HG03196 (cell line): ENCODE results near the gene IRF9.

Experiments
- ATAC-seq: cut with Tn5 transposase; IDR thresholded peaks from one replicate; pipeline ENCODE4 v1.9.1; 2021; ENCODE audit not compliant: unreplicated experiment

Gene IRF9, protein sequence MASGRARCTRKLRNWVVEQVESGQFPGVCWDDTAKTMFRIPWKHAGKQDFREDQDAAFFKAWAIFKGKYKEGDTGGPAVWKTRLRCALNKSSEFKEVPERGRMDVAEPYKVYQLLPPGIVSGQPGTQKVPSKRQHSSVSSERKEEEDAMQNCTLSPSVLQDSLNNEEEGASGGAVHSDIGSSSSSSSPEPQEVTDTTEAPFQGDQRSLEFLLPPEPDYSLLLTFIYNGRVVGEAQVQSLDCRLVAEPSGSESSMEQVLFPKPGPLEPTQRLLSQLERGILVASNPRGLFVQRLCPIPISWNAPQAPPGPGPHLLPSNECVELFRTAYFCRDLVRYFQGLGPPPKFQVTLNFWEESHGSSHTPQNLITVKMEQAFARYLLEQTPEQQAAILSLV

DNA sequence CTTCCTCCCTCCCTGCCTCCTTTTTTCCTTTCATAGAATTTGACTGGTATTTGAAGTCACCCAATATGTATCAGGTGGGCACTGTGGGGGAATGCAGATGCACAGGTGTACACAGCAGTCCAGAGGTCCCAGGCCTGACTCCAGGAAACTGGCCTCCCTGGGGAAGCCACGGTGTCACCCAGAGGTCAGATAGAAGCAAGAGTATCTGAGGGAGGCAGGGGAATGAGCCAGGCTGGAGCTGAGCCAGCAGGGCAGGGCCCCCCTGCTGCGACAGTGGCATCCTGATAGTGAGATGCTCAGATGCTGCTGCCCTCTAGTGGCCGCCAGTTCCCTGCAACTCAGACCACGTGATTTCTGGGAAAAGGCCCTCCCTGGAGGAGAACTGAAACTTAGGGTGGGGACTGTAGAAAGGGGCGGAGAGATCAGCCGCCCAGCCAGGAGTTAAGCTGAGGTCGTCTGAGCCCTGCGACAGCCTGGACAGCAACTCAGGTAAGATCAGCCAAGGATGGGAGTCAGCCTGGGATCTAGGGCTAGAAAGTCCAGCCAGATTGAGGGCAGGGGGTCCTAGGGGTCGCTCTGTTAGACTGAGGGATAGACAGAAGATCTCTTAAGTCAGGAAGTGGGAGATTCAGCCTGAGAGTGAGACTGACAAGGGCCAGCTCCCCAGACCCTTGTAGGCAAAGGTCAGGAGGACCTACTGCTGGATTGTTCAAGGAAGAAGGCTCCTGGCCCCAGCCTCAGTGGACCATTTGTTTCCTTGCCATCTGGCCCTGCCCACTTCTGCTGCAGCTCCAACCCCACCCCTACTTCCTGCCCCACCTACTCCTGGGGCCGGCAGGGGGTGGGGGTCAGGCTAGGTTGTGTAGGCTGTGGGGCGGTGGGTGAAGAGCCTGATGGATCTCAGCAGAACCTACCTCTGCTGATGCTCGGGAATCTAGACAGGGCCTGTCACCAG is at the start of gene IRF9:
TSS of gene IRF9 (plus strand) at position 416 of the 955 bp plus-strand sequence. CDS start 880 bp downstream, outside the sequence.
- peak; percentile 74 for ATAC-seq

DNA sequence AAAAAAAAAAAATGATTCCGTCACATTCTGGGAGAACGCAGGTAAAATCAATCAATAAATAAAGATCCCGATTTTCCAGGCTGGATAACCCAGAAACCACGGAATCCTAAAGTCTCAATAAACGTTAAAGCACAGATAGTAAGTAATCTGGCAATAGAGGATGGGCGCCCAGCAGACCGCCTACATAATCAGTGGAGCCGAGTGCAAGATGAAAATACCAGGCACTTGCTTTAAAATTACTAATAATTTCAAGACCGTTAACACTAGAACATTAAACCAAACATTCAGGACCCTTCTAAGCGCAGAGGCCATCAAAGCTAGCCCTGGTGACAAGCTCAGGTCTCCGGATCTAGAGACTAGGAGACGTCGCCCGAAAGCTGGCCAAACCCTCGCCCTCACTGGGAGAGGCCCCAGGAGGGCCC is 47.7 kb upstream of the IRF9 start:
- no peak for ATAC-seq

DNA sequence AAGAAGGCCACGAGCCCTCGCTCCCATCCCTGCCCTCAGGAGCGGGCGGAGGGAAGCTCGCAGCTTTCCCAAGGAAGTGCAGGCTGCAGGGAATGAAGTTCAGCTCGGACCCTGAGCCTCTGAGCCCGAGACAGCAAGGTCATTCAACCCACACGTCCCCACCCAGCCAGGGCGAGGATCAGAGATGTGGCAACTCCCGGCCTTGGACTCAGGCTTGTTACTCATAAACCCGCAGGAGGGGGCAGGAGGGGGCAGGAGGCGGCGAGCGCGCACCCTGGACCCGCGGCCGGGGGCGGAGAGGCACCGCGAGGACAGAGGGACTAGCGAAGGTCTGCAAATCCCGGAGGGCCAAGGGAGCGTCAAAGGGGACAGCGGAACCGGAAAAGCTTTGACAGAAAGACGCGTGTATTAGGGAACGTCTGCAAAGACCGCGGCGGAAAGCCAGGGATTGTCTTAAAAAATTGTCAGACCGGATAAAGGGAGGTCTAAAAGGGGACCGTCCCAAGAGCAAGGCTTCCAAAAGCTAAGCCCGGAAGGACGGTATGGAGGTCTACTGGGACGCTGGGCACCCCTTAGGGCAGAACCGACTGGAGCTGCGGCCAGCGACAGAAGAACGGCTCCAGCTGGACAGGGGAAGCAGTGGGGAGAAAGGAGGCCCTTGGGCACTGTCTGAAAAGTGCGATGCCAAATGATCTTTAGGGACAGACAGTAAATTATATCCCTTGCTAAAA is 47.1 kb upstream of the IRF9 start:
- peak; percentile 34 for ATAC-seq

DNA sequence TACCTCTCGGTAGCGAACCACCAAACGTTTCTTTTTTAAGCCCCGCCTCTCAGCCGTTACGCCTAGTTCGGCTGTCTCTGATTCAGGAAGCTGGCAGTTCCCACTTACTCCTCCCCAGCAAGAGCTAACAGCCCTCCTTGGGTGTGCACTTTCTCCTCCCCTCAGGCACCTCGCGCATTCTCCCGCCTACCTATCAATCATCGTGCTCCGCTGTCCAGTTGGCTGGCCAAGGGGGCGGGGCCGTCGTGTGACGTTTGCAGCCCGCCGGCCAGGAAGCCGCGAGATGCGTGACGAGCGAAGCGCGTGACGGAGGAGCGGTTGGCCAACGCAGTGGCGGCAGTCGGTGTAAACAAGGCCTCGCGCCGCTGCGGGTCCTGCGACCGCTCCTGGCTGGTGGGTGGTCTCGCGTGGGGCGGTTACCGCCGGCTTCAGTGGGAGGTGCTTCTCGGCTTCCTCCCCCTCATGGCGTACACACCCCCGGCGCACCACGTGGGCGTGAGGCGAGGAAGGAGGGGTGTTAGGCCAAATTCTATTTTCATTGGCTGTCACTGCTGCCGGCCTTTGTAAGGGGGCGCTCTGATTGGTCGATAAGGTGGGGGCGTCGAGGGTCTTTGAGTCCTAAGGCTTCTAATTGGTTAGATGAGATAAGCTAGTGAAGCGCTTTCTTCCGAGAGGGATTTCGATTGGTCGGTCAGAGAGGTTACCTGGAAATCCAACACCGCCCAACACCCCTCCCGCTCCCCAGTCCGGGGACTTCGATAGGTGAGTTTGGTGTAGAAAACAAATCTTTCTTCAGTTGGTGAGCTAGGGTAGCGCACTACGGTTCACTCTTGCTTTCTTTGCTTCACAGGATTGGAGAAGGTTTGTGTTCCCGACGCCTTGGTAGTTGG is 46.3 kb upstream of the IRF9 start, which contains the start of the genes DCAF11 and NRL:
TSS of gene DCAF11 (plus strand) at position 246 of the 890 bp plus-strand sequence. CDS start 818 bp downstream, outside the sequence.
TSS of gene NRL (minus strand) at position 418 of the 890 bp plus-strand sequence. CDS start 32,101 bp downstream, outside the sequence.
- ATAC-seq, result peak; percentile 80

DNA sequence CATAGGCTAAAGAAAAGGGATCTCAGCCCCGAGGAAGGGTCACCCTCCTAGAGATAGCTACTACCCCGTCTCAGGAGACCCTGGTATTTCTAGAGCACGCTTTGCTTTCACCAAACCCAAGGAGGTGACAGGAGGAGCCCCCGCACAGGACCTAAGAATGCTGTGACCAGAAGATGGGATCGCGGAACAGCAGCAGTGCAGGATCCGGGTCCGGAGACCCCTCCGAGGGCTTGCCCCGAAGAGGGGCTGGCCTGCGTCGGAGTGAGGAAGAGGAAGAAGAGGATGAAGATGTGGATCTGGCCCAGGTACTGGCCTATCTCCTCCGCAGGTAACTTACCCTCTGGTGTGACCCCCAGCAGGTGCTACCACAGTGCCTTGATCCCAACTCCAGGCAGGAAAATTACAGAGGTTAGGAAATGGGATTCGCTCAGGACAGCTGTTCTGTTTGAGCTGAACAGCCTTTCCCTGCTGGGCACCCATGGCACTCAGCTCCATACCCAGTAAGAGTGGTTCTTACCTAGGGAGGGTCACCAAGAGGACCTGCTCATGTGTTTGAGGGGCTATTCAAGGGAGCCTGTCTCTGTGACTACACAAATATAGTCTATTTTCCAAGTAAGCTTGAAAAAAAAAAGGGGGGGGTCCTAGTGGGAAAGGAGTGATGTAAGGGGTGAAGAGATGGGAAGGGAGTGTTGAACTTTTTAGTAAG is 45.5 kb upstream of the IRF9 start:
- no peak for ATAC-seq

DNA sequence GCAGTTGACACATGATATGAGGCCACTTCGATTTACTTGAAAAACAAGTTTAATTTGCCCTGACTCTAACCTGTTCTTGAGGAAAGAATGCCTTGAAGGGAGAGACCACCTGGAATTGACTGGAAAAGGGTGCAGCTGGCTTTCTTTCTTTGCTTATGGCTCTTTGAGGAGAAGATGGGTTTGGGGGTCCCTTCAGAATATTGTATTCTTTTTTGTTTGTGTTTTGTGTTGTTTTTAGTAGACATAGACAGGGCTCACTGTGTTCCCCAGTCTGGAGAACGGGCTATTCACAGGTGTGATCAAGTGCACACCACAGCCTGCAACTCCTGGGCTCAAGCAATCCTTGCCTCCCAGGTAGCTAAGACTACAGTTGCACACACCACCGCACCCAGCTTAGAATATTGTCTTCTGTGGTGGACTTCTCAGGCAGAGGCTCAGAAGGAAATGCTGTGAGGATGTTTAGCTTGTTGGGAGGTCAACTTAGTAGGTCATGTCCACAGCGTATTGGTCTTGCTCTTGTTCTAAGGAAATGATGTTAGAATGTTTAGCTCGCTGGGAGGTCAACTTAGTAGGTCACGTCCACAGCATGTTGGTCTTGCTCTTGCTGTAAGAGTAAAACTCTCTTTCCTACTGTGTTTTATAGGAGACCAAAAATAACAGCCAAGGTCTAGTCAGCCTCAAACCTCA is 44.8 kb upstream of the IRF9 start:
- ATAC-seq, result no peak

DNA sequence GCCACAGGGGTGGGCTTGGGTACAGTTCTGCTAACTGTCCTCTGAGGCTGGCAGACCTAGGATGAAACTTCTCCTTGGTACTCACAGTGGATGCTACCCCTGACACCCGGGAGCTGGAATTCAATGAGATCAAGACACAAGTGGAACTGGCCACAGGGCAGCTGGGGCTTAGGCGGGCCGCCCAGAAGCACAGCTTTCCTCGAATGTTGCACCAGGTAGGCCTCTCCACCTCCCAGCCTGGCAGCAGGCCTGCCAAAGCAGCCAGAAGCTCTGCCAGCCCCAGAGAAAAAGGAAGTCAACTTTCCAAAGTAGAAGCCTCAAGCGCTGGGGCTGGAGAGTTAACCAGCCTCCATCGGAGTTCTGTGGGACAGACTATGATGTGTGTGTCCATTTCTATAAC is 43.9 kb upstream of the IRF9 start:
- no peak for ATAC-seq

DNA sequence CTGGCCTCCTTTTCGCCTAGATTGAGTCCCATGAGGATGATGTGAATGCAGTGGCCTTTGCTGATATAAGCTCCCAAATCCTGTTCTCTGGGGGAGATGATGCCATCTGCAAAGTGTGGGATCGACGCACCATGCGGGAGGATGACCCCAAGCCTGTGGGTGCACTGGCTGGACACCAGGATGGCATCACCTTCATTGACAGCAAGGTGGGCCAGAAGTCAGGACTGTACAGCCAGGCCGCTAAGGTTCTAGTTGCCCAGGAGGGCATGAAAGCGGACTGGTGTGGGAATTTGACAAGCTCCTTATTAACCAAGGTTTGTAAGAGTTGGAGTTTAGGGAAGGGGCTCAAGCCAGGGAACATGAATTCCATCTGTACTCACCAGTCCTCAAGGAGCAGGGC is 41.4 kb upstream of the IRF9 start:
- ATAC-seq, result no peak

DNA sequence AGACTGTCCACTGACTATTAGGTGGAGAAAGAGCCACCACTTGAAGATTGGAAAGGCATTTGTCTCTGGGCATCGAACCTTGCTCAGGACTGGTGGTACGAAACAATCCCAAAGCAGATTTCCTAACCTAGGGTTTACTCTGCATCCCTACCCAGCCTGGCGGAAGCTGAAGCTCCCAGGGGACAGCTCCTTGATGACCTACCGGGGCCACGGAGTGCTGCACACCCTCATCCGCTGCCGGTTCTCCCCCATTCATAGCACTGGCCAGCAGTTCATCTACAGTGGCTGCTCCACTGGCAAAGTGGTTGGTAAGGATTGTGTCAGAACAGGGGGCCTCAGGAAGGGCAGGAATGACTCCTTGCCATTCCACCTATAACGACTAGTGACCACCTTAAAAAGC is 39.9 kb upstream of the IRF9 start:
- no peak for ATAC-seq

DNA sequence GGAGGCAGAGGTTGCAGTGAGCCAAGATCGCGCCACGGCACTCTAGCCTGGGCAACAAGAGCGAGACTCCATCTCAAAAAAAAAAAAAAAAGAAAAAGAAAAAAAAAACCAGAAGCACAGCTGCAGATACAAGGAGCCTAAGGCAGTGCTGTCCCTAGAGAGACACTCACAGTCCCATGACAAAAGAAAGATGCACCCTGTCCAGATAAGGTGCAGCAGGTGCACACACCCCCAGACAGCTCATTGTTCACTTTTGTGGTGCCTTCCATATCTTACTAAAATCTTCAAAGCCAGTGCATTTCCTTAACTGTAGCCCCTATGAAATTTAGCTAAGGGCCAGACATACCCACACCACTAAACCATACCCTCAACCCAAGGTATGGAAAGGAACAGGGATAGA is 38.6 kb upstream of the IRF9 start:
- ATAC-seq, result no peak

DNA sequence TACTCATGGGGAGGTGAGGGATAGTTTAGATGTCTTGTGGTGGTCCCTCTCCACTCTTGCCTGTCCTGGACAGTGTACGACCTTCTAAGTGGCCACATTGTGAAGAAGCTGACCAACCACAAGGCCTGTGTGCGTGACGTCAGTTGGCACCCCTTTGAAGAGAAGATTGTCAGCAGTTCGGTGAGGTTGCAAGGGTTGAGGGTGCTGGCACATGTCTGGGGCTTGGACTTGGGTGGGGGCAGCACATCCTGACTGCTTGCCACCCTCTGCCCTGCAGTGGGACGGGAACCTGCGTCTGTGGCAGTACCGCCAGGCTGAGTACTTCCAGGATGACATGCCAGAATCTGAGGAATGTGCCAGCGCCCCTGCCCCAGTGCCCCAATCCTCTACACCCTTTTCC is 38.2 kb upstream of the IRF9 start:
- no peak for ATAC-seq

DNA sequence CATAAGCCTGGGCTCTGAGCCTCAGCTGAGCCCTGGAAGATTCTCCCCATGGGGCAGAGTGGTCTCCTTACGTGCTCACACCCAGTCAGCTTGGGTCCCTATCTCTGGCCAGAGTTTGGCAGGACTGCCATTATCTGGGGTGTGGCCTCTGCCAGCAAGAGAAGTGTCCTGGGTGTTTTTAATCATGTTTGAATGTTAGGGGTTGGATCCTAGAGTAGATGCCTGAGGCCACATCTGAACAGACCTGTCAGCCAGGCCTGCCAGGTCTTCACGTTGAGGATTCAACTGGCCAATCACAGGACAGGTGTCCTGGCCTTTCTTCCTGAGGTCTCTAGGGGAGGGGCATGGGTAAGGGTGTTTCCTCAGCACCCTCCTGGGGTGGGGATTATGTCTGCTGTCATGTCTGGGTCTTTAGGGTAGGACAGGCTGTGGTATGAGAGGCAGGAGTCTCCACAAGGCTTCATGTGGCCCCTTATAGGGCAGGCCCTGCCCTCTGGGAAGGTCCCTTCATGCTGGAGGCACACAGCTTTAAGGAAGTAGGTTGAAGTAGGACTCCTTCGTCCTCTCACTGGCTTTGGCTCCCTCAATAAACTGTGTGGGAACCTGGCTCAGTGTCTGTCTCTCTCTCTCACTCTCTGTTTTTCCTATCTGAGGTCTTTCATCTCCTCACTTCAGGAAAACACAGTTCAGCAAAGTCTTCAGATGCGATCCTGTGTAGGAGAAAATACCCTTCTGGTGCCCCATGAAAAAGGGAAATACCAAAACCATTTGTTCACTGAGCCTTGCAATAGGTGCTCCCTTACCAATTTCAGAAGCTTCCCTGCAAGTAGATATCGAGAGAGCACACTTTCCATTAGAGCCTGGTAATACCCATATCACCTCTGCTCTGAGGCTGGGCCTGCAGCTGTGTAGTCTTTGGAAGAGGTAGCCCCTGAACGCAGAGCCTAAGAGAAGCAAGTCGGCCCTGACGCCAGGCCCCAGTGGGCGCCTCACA is 37.3 kb upstream of the IRF9 start:
- peak; percentile 45 for ATAC-seq

DNA sequence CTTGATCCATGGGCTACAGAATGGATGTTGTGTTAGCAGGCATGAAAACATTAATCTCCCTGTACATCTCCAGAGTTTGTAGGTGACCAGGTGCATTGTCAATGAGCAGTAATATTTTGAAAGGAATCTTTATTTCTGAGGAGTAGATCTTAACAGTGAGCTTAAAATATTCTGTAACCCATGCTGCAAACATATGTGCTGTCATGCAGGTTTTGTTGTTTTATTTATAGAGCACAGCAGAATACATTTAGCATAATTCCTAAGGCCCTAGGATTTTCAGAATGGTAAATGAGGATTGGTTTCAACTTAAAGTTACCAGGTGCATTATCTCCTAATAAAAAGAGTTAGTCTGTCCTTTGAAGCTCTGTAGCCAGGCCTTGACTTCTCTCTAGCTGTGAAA is 34.1 kb upstream of the IRF9 start:
- no peak for ATAC-seq

DNA sequence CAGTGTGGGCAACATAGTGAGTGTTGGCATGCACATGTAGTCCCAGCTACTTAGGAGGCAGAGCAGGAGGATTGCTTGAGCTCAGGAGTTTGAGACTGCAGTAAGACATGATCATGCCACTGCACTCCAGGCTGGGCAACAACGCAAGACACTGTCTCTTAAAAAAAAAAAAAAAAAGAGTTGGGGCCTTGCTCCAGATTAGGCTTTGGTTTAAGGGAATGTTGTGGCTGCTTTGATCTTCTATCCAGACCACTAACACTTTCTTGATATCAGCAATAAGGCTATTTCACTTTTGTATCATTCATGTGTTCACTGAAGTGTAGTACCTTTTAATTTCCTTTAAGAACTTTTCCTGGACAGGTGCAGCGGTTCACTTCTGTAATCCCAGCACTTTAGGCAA is 33.4 kb upstream of the IRF9 start:
- no peak for ATAC-seq

DNA sequence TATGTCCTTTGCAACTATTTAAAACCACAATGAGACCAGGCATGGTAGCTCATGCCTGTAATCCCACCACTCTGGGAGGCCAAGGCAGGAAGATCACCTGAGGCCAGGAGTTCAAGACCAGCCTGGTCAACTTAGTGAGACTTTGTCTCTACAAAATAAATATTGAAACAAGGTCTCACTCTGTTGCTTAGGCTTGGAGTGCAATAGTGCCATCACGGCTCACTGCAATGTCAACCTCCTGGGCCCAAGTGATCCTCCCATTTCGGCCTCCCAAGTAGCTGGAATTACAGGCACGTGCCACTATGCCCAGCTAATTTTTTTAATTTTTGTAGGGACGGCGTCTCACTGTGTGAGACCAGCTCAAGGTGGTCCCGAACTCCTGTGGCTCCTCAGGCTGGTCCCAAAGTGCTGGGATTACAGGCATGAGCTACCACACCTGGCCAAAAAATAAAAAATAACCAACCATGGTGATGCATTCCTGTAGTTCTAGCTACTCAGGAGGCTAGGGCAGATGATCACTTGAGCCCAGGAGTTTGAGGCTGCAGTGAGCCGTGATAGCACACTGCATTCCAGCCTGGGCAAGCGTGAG is 31.6 kb upstream of the IRF9 start:
- no peak for ATAC-seq

DNA sequence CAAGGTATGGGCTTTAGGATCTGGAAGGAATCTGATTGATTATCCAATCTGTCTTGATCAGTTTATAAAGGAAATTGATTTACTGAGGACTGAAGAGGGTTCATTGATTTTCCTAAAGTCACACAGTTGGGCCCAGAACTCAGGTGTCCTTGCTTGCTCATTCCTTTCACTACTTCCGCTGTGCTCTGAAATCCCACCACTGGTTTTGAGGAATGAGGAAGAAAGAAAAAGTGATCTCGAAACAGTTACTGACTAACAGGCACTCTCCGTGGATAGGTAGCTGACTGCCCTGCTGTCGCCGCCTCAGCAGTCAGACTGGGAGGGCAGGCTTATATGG is 30.7 kb upstream of the IRF9 start, which contains the start of gene FITM1:
TSS of gene FITM1 (plus strand) at position 280 of the 337 bp plus-strand sequence. CDS start 905 bp downstream, outside the sequence.
- no peak for ATAC-seq
